ENCODE results near the gene PIP.
"Not testable (repeated sequence)": the region's sequence is repeated elsewhere in the genome, so short reads cannot be mapped to it uniquely, and the experiment has no call there.

PIP gene

GRCh38 chr7:143131781-143132180, at the start of gene PIP:
Gene PIP (plus strand): TSS chr7:143132077. CDS start chr7:143132117, 40 bp downstream.
- DNase-seq (ENCODE audit: low spot score), result no peak

GRCh38 chr7:143085109-143085508, 46.8 kb upstream of the PIP start:
- DNase-seq (ENCODE audit: low spot score), result no peak

- DNase-seq (ENCODE audit: low spot score), result not testable (repeated sequence)
Observed at GRCh38 chr7:143085610-143086009, 46.3 kb upstream of the PIP start.

GRCh38 chr7:143088549-143089231, 43.2 kb upstream of the PIP start:
- not testable (repeated sequence) for DNase-seq (ENCODE audit: low spot score)

GRCh38 chr7:143096146-143096545, 35.7 kb upstream of the PIP start:
- no peak for DNase-seq (ENCODE audit: low spot score)

- not testable (repeated sequence) for DNase-seq (ENCODE audit: low spot score)
Observed at GRCh38 chr7:143099579-143099978, 32.3 kb upstream of the PIP start.

GRCh38 chr7:143104759-143105158, 27.1 kb upstream of the PIP start:
- no peak for DNase-seq (ENCODE audit: low spot score)

GRCh38 chr7:143108019-143108418, 23.9 kb upstream of the PIP start:
- not testable (repeated sequence) for DNase-seq (ENCODE audit: low spot score)

- no peak for DNase-seq (ENCODE audit: low spot score)
Observed at GRCh38 chr7:143117395-143117794, 14.5 kb upstream of the PIP start.

GRCh38 chr7:143120691-143121405, 11.0 kb upstream of the PIP start:
- DNase-seq (ENCODE audit: low spot score), result no peak

- DNase-seq (ENCODE audit: low spot score), result not testable (repeated sequence)
Observed at GRCh38 chr7:143123326-143123725, 8.6 kb upstream of the PIP start.

- no peak for DNase-seq (ENCODE audit: low spot score)
Observed at GRCh38 chr7:143126146-143126545, 5.7 kb upstream of the PIP start.

- no peak for DNase-seq (ENCODE audit: low spot score)
Observed at GRCh38 chr7:143129051-143129450, 2.8 kb upstream of the PIP start.

- no peak for DNase-seq (ENCODE audit: low spot score)
Observed at GRCh38 chr7:143129477-143129876, 2.4 kb upstream of the PIP start.

GRCh38 chr7:143130541-143130940, 1.3 kb upstream of the PIP start:
- DNase-seq (ENCODE audit: low spot score), result no peak

- no peak for DNase-seq (ENCODE audit: low spot score)
Observed at GRCh38 chr7:143147070-143147469, 15.2 kb downstream of the PIP start.

- no peak for DNase-seq (ENCODE audit: low spot score)
Observed at GRCh38 chr7:143148050-143148449, 16.2 kb downstream of the PIP start.

GRCh38 chr7:143148651-143149050, 16.8 kb downstream of the PIP start:
- no peak for DNase-seq (ENCODE audit: low spot score)

GRCh38 chr7:143150696-143151095, 18.8 kb downstream of the PIP start:
- DNase-seq (ENCODE audit: low spot score), result not testable (repeated sequence)

GRCh38 chr7:143158617-143159016, 26.7 kb downstream of the PIP start:
- DNase-seq (ENCODE audit: low spot score), result not testable (repeated sequence)

- DNase-seq (ENCODE audit: low spot score), result no peak
Observed at GRCh38 chr7:143171697-143172096, 39.8 kb downstream of the PIP start.

GRCh38 chr7:143172354-143172753, 40.5 kb downstream of the PIP start:
- no peak for DNase-seq (ENCODE audit: low spot score)

GRCh38 chr7:143176128-143176527, 44.3 kb downstream of the PIP start:
- DNase-seq (ENCODE audit: low spot score), result no peak

All from AG08396 (cell line).